ENCODE data around the gene CCDC110.

GRCh38 chr4:185411849-185412248 lies 59.7 kb downstream of the CCDC110 start:
- TF ChIP-seq CTCF (IDR thresholded peaks at IDR 0.05) (no peak), POLR2AphosphoS5 (IDR thresholded peaks at IDR 0.05) (no peak), POLR2A (IDR thresholded peaks at IDR 0.05) (no peak)

Data from prostate gland (tissue), 2 donors.